Smooth muscle cell (in vitro differentiated cells): ENCODE measurements around the gene RPL22. TPM values are rescaled to one million over a fixed set of nuclear protein-coding genes. Genes with fewer than 3 reads are reported as not detected.

ENCODE experiments used
- DNase-seq: peaks from one replicate; lab custom pipeline; 2025; ENCODE audit not compliant: unreplicated experiment; lab: John Stamatoyannopoulos, UW
- H2AFZ ChIP-seq: fragments of 200-600 bp; sonication (generic); 2 replicates; pipeline ENCODE4 v1.6.0; 2016; ENCODE audit warnings: antibody characterized with exemption, low read depth, mild to moderate bottlenecking
- H3F3A ChIP-seq: fragments of 200-600 bp; sonication (generic); 2 replicates; pipeline ENCODE4 v1.6.0; 2017; ENCODE audit warnings: antibody characterized with exemption, low read depth
- H3K27ac ChIP-seq: fragments of 200-600 bp; sonication (generic); 2 replicates; pipeline ENCODE4 v1.5.1; 2016; ENCODE audit warnings: low read depth, mild to moderate bottlenecking
- H3K27me3 ChIP-seq: fragments of 200-600 bp; sonication (generic); 2 replicates; pipeline ENCODE4 v1.6.1; 2016; ENCODE audit warnings: low read depth, mild to moderate bottlenecking
- H3K36me3 ChIP-seq: fragments of 200-600 bp; sonication (generic); 2 replicates; pipeline ENCODE4 v1.5.1; 2016; ENCODE audit warnings: low read depth
- H3K4me1 ChIP-seq: fragments of 200-600 bp; sonication (generic); 2 replicates; pipeline ENCODE4 v1.5.1; 2016; ENCODE audit warnings: low read depth
- H3K4me2 ChIP-seq: fragments of 200-600 bp; sonication (generic); 2 replicates; pipeline ENCODE4 v1.6.0; 2016; ENCODE audit warnings: mild to moderate bottlenecking
- H3K4me3 ChIP-seq: fragments of 200-600 bp; sonication (generic); 2 replicates; pipeline ENCODE4 v1.5.1; 2016; ENCODE audit warnings: mild to moderate bottlenecking
- H3K79me2 ChIP-seq: fragments of 200-600 bp; sonication (generic); 2 replicates; pipeline ENCODE4 v1.6.0; 2016; ENCODE audit warnings: low read depth, mild to moderate bottlenecking
- H3K9ac ChIP-seq: fragments of 200-600 bp; sonication (generic); 2 replicates; pipeline ENCODE4 v1.6.0; 2016; ENCODE audit warnings: low read depth
- H3K9me3 ChIP-seq: fragments of 200-600 bp; sonication (generic); replicated peaks from 2 replicates; pipeline ENCODE4 v1.5.1; 2016; ENCODE audit warnings: low read depth
- H4K20me1 ChIP-seq: fragments of 200-600 bp; sonication (generic); 2 replicates; pipeline ENCODE4 v1.6.0; 2016; ENCODE audit warnings: low read depth
- CTCF ChIP-seq: fragments of 200-600 bp; sonication (generic); IDR thresholded peaks from 2 replicates; pipeline ENCODE4 v1.5.1; 2017; ENCODE audit warnings: borderline replicate concordance, mild to moderate bottlenecking, antibody characterized with exemption; ENCODE audit not compliant: insufficient read depth, poor library complexity, severe bottlenecking
- WGBS: methylation state at CpG from one replicate; pipeline ENCODE4 v1.1.7; 2016; ENCODE audit warnings: low lambda C conversion rate; 5-methylcytosine and 5-hydroxymethylcytosine counted together
- polyA plus RNA-seq: library from polyadenylated mRNA; unstranded; fragments of >200 nt; fragmentation: Nextera tagmentation; extraction: Ambion mirVana; gene quantifications from 2 replicates; pipeline ENCODE4 v1.2.1, GENCODE V29; 2016
- total RNA-seq: library from RNA; depleted of rRNA; stranded (reverse); fragments of >200 nt; gene quantifications from 2 replicates; pipeline ENCODE4 v1.2.3, GENCODE V29; 2014

RPL22 gene
- total and polyA plus RNA-seq, 2 experiments from 2014 or later: 108 TPM

DNA sequence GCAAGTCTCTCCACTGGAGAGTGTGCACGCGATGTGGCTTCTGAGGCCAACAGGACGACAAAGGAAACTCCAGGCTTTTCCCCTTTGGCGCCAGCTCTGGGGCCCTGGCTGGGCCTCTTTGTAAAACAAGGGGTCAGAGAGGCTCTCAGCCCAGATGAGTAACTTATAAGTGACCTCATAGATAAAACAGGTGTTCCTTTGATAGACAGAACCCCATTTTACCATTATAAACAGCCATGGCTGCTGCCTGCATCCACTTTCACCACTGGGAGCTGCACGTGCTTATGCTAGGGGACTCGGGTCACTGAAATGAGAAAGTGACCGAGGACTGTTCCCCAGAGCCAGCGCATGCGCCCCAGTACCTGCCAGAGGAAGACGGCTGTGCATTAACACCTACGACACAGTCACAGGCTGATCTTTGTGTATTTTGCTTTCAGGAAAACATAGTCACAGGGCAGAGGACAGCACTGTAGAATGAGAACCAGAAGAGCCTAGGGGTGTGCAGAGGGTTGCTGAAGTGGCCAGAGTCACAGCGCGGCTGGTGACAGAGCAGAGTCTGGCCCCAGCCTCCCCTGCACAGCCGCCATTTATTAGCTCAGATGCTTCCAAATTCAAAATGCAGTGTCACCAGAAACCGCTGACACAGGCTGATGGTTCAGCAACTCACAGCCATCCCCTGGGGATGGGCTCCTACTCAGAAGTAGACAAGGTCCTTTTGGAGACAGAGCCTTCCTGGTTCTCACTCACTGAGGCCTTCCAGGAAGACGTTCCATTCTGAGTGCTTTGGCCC is 19.2 kb upstream of the RPL22 start:
- no peaks in the 10 kb centered on the region for H3K9me3 ChIP-seq
- no peak overlapping the region for H3K4me3 ChIP-seq
- no peak for DNase-seq
- no peaks in the 10 kb centered on the region for H3K36me3 ChIP-seq
- no peak overlapping the region for H3K9ac ChIP-seq
- no peak overlapping the region for H3K27ac ChIP-seq
- H3K4me1 ChIP-seq: no peaks in the 10 kb centered on the region
- no peak overlapping the region for H2AFZ ChIP-seq
- H3K27me3 ChIP-seq: no peaks in the 10 kb centered on the region
- no peak overlapping the region for H3K4me2 ChIP-seq
- WGBS: 94% methylated on average over 16 of the region's 16 CpGs
- H3F3A ChIP-seq: no peaks in the 10 kb centered on the region
- no peaks in the 10 kb centered on the region for H4K20me1 ChIP-seq
- no peak for TF ChIP-seq CTCF
- no peaks in the 10 kb centered on the region for H3K79me2 ChIP-seq

DNA sequence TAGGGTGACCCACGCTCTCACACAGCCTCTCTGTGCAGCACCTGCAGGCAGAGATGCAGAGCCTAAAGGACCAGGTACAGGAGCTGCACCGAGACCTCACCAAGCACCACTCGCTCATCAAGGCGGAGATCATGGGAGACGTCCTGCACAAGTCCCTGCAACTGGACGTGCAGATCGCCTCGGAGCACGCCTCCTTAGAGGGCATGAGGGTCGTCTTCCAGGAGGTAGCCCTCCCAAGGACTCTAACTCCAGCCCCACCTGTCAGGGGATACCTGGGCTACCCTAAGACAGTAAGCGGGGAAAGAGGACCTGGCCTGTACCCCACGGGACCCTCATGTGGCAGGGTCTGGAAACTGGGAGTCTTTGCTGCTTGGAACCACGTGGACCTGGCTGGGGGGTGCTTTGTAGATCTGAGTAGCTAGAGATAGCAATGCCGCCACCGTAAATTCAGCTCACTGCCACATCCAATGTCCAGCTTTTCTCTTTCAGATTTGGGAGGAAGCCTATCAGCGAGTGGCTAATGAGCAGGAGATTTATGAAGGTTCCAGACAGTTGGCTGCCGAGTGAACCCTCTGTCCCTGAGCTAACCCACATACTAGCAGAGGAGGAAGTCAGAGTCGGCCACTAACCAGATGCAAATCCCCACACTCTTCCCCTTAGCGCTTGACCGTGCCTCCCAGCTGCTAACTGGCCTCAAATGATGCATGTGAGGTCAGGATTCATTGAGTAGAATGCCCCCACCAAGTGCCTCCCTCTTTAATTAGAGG is 13.0 kb upstream of the RPL22 start:
- DNase-seq: no peak
- no peak overlapping the region for H3K9ac ChIP-seq
- no peak overlapping the region for H3K4me2 ChIP-seq
- H3K4me1 ChIP-seq: peaks cover 9% of the 10 kb centered on the region
- H3K4me3 ChIP-seq: no peak overlapping the region
- no peaks in the 10 kb centered on the region for H3K9me3 ChIP-seq
- H2AFZ ChIP-seq: no peak overlapping the region
- H3K27me3 ChIP-seq: no peaks in the 10 kb centered on the region
- H3K27ac ChIP-seq: no peak overlapping the region
- no peaks in the 10 kb centered on the region for H3F3A ChIP-seq
- H4K20me1 ChIP-seq: no peaks in the 10 kb centered on the region
- WGBS: 89% methylated on average over 20 of the region's 20 CpGs
- H3K79me2 ChIP-seq: no peaks in the 10 kb centered on the region
- no peaks in the 10 kb centered on the region for H3K36me3 ChIP-seq
- TF ChIP-seq CTCF: no peak

DNA sequence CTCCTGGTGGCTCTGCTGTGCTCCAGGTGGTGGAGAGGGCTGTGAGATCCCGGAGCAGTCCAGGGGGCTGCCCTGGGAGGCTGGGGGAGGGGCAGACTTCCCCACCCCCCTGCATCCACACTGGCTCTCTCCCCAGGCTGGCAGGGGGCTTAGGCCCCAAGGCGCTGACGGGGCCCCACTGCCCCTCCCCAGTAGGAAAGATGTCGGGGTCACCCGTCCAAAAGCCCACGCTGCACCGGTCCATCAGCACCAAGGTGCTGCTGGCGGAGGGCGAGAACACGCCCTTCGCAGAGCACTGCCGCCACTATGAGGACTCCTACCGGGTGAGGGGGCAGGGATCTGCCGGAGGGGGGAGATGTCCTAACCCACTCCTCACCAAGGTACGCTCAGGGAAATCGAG is 12.3 kb upstream of the RPL22 start:
- no peak for DNase-seq
- WGBS: 95% methylated on average over 16 of the region's 16 CpGs
- Histone ChIP-seq H3K4me1 (peaks cover 9% of the 10 kb centered on the region), H3K27me3 (no peaks in the 10 kb centered on the region), H3F3A (no peaks in the 10 kb centered on the region), H3K79me2 (no peaks in the 10 kb centered on the region), H4K20me1 (no peaks in the 10 kb centered on the region), H3K27ac (no peak overlapping the region), H3K36me3 (no peaks in the 10 kb centered on the region), H3K4me3 (no peak overlapping the region), H3K9ac (no peak overlapping the region), H2AFZ (no peak overlapping the region), H3K4me2 (no peak overlapping the region), H3K9me3 (no peaks in the 10 kb centered on the region)
- no peak for TF ChIP-seq CTCF
